ENCODE measurements around the gene DNAH17. TPM values are rescaled to one million over a fixed set of nuclear protein-coding genes. Genes with fewer than 3 reads are reported as not detected.

Gene DNAH17
- total RNA-seq, 1 donor from 2014 or later, result not detected

DNA sequence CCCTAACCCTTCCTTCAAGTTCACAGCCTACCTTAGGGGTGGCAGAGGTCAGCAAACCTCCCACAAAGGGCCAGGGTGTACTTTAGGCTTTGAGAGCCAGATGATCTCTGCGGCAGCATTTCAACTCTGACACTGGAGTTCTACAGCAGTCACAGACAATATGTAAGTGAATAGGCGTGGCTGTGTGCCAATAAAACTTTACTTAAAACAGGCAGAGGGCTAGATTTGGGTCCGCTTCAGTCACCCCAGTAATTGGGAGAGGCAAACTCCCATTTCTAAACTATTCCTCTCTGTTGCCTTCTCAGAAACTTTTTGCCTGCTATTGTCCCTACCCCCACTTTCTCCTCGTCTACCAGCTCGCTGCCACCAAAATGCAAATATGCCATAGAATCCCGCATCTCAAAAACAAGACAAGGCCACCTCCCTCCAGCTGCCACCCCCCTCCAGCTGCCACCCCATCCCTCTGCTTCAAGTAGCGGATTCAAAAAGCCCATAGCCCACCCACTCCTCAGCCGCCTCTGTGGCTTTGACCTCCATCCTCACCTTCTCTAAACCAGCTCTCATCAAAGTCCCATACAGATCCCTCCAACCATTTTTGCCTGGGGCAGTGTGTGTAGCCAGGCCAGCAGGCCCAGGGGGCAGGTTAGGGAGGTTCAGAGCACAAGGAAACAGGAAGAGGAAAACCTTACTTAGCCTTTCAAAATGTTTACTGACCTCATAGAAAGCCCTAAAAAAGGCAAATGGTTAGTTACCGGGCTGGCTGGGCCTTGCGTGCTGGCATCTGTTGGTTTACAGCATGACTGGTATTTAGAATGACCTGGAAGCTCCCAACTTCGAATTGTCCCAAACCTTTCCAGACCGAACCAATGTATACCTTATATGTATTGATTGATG is 19.9 kb upstream of the DNAH17 start:
- no peaks in the 10 kb centered on the region for H3K9me3 Mint-ChIP-seq
- peaks cover 12% of the 10 kb centered on the region for H3K4me1 Mint-ChIP-seq
- Histone ChIP-seq H3K9ac (no peak overlapping the region), H3F3A (ENCODE audit: low read depth) (no peaks in the 10 kb centered on the region), H3K4me3 (no peak overlapping the region), H3K4me1 (no peaks in the 10 kb centered on the region), H2AFZ (replicated peaks) (no peak overlapping the region), H3K9me3 (ENCODE audit: low read depth) (no peaks in the 10 kb centered on the region), H3K27ac (no peak overlapping the region), H3K27me3 (no peaks in the 10 kb centered on the region), H3K79me2 (ENCODE audit: low read depth) (no peaks in the 10 kb centered on the region), H4K20me1 (ENCODE audit: low read depth) (no peaks in the 10 kb centered on the region), H3K36me3 (no peaks in the 10 kb centered on the region), H3K4me2 (no peak overlapping the region)
- no peaks in the 10 kb centered on the region for H3K36me3 Mint-ChIP-seq
- TF ChIP-seq, protein P1, sequence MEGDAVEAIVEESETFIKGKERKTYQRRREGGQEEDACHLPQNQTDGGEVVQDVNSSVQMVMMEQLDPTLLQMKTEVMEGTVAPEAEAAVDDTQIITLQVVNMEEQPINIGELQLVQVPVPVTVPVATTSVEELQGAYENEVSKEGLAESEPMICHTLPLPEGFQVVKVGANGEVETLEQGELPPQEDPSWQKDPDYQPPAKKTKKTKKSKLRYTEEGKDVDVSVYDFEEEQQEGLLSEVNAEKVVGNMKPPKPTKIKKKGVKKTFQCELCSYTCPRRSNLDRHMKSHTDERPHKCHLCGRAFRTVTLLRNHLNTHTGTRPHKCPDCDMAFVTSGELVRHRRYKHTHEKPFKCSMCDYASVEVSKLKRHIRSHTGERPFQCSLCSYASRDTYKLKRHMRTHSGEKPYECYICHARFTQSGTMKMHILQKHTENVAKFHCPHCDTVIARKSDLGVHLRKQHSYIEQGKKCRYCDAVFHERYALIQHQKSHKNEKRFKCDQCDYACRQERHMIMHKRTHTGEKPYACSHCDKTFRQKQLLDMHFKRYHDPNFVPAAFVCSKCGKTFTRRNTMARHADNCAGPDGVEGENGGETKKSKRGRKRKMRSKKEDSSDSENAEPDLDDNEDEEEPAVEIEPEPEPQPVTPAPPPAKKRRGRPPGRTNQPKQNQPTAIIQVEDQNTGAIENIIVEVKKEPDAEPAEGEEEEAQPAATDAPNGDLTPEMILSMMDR (IDR thresholded peaks at IDR 0.05), result no peak
- no peak for TF ChIP-seq EZH2 (IDR thresholded peaks at IDR 0.05)
- TF ChIP-seq EZH2phosphoT487 (IDR thresholded peaks at IDR 0.05), result no peak
- no peaks in the 10 kb centered on the region for H3K27me3 Mint-ChIP-seq (ENCODE audit: insufficient read depth, low read depth)
- H3K27ac Mint-ChIP-seq, result no peak overlapping the region
- no peak for DNase-seq (ENCODE audit: low spot score)
- no peak overlapping the region for H3K4me3 Mint-ChIP-seq

DNA sequence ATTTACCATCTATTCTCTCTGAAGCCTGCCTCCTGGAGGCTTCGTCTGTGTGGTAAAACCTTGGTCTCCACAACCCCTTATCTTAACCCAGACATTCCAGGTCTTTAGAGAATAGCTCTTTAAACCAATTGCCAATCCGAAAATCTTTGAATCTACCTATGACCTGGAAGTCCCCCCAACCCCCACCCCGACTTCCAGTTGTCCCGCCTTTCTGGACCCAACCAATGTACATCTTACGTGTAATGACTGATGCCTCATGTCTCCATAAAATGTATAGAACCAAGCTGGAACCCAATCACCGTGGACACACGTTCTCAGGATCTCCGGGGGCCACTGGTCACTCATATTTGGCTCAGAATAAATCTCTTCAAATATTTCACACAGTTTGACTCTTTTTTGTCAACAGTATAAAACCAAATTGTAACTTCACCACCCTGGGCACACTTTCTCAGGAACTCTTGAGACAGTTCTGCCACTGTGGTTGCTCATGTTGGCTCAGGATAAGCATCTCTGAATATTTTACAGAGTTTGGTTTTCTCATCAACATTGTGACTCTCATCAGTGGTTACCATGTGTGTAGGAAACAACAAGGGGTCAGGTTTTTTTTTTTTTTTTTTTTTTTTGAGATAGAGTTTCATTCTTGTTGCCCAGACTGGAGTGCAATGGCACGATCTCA is 18.1 kb upstream of the DNAH17 start:
- TF ChIP-seq EZH2phosphoT487 (IDR thresholded peaks at IDR 0.05) (no peak), EZH2 (IDR thresholded peaks at IDR 0.05) (no peak)
- TF ChIP-seq, protein P1 (IDR thresholded peaks at IDR 0.05), result no peak
- H3K27ac Mint-ChIP-seq, result no peak overlapping the region
- Histone ChIP-seq H3K4me1 (no peaks in the 10 kb centered on the region), H3K9ac (no peak overlapping the region), H3K27me3 (no peaks in the 10 kb centered on the region), H4K20me1 (ENCODE audit: low read depth) (no peaks in the 10 kb centered on the region), H3K9me3 (ENCODE audit: low read depth) (no peaks in the 10 kb centered on the region), H2AFZ (replicated peaks) (no peak overlapping the region), H3K27ac (no peak overlapping the region), H3K4me3 (no peak overlapping the region), H3K36me3 (no peaks in the 10 kb centered on the region), H3K4me2 (no peak overlapping the region), H3F3A (ENCODE audit: low read depth) (no peaks in the 10 kb centered on the region), H3K79me2 (ENCODE audit: low read depth) (no peaks in the 10 kb centered on the region)
- peaks cover 15% of the 10 kb centered on the region for H3K4me1 Mint-ChIP-seq
- H3K9me3 Mint-ChIP-seq, result no peaks in the 10 kb centered on the region
- no peaks in the 10 kb centered on the region for H3K27me3 Mint-ChIP-seq (ENCODE audit: insufficient read depth, low read depth)
- H3K4me3 Mint-ChIP-seq, result no peak overlapping the region
- DNase-seq (ENCODE audit: low spot score), result no peak
- no peaks in the 10 kb centered on the region for H3K36me3 Mint-ChIP-seq

DNA sequence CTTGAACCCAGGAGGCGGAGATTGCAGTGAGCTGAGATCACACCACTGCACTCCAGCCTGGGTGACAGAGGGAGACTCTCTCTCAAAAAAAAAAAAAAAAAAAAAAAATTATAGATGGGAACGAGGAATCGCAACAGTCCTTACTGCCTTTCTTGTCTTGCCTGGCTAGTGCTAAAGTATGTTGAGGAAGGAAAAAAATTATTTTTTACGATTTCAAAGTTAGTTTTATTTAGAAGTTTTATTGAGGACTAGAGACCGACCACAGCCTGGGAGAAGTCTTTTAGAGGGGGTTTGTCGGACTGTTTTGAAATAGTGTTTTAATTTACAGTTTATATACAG is 15.8 kb upstream of the DNAH17 start:
- H3F3A ChIP-seq (ENCODE audit: low read depth), result no peaks in the 10 kb centered on the region
- no peak overlapping the region for H3K4me3 Mint-ChIP-seq
- no peak overlapping the region for H3K4me3 ChIP-seq
- H4K20me1 ChIP-seq (ENCODE audit: low read depth), result no peaks in the 10 kb centered on the region
- no peaks in the 10 kb centered on the region for H3K9me3 Mint-ChIP-seq
- no peaks in the 10 kb centered on the region for H3K36me3 ChIP-seq
- no peaks in the 10 kb centered on the region for H3K27me3 ChIP-seq
- no peaks in the 10 kb centered on the region for H3K4me1 ChIP-seq
- H3K4me1 Mint-ChIP-seq, result peaks cover 11% of the 10 kb centered on the region
- H3K4me2 ChIP-seq, result no peak overlapping the region
- H3K9me3 ChIP-seq (ENCODE audit: low read depth), result no peaks in the 10 kb centered on the region
- no peak overlapping the region for H3K9ac ChIP-seq
- H3K27me3 Mint-ChIP-seq (ENCODE audit: insufficient read depth, low read depth), result peaks cover 2% of the 10 kb centered on the region
- TF ChIP-seq EZH2phosphoT487 (IDR thresholded peaks at IDR 0.05), result no peak
- H2AFZ ChIP-seq (replicated peaks), result no peak overlapping the region
- H3K27ac Mint-ChIP-seq, result no peak overlapping the region
- no peak overlapping the region for H3K27ac ChIP-seq
- H3K79me2 ChIP-seq (ENCODE audit: low read depth), result no peaks in the 10 kb centered on the region
- no peak for DNase-seq (ENCODE audit: low spot score)
- no peaks in the 10 kb centered on the region for H3K36me3 Mint-ChIP-seq

DNA sequence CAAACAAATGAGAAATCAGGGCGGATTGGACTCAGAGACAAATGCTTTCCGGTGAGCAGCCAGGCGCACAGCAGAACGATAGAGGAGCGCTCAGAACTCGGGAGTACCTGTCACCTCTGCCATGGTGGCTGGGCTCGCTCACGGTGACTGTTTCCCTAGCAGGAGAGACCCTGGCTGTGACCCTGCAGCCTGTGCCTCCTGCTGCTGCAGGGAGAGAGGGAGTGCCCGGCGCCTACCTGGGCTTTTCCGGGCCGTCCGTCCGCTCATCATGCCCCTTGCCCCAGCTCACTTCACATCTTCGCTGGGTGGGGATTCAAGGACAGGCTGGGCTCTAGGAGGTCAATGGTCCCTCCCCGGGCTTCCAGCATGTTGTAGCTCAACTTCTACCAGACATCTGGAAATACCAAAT is 14.1 kb upstream of the DNAH17 start:
- H3K4me2 ChIP-seq, result no peak overlapping the region
- H3K4me3 Mint-ChIP-seq, result no peak overlapping the region
- no peak overlapping the region for H3K27ac ChIP-seq
- peaks cover 6% of the 10 kb centered on the region for H3K4me1 Mint-ChIP-seq
- no peaks in the 10 kb centered on the region for H3F3A ChIP-seq (ENCODE audit: low read depth)
- H3K36me3 ChIP-seq, result no peaks in the 10 kb centered on the region
- no peaks in the 10 kb centered on the region for H3K79me2 ChIP-seq (ENCODE audit: low read depth)
- H3K27me3 ChIP-seq, result no peaks in the 10 kb centered on the region
- H3K4me1 ChIP-seq, result no peaks in the 10 kb centered on the region
- H3K36me3 Mint-ChIP-seq, result no peaks in the 10 kb centered on the region
- H3K4me3 ChIP-seq, result no peak overlapping the region
- H2AFZ ChIP-seq (replicated peaks), result no peak overlapping the region
- H3K27ac Mint-ChIP-seq, result no peak overlapping the region
- H3K27me3 Mint-ChIP-seq (ENCODE audit: insufficient read depth, low read depth), result peaks cover 2% of the 10 kb centered on the region
- DNase-seq (ENCODE audit: low spot score), result no peak
- no peak overlapping the region for H3K9ac ChIP-seq
- TF ChIP-seq, protein P1 (IDR thresholded peaks at IDR 0.05), result no peak
- TF ChIP-seq EZH2phosphoT487 (IDR thresholded peaks at IDR 0.05), result no peak
- no peak for TF ChIP-seq EZH2 (IDR thresholded peaks at IDR 0.05)
- H4K20me1 ChIP-seq (ENCODE audit: low read depth), result no peaks in the 10 kb centered on the region
- no peaks in the 10 kb centered on the region for H3K9me3 Mint-ChIP-seq
- H3K9me3 ChIP-seq (ENCODE audit: low read depth), result no peaks in the 10 kb centered on the region
